GM19025 (cell line): ENCODE results near the gene SCAP.
"Not testable (repeated sequence)": the region's sequence is repeated elsewhere in the genome, so short reads cannot be mapped to it uniquely, and the experiment has no call there.

Experiments
- ATAC-seq: cut with Tn5 transposase; IDR thresholded peaks from one replicate; pipeline ENCODE4 v1.9.1; 2021; ENCODE audit warnings: mild to moderate bottlenecking, low read depth, moderate library complexity; ENCODE audit not compliant: unreplicated experiment

Gene SCAP

GRCh38 chr3:47370887-47371697 is 104.6 kb downstream of the SCAP start:
- no peak for ATAC-seq

GRCh38 chr3:47370020-47370419 is 105.7 kb downstream of the SCAP start:
- not testable (repeated sequence) for ATAC-seq

DNA sequence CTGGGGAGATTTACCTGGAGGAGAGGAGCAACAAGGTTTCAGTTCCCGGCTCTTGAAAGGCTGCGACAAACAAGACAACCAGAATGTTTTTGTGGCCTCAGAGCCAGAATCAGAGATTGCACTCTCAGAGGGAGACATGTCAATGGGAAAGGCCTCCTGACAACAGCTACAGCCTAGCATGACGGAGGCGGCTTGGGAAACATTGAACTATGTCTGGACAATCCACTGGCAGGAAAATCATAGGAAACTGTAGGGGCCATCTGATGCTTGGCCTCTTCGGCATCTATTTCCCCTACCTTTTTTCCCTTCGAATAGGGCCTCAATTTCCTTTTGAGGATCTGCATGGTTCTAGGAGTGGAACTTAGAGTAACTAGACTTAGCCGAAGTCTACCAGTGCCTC is 108.1 kb downstream of the SCAP start:
- ATAC-seq: no peak

GRCh38 chr3:47366833-47367232 is 108.9 kb downstream of the SCAP start:
- ATAC-seq: no peak

DNA sequence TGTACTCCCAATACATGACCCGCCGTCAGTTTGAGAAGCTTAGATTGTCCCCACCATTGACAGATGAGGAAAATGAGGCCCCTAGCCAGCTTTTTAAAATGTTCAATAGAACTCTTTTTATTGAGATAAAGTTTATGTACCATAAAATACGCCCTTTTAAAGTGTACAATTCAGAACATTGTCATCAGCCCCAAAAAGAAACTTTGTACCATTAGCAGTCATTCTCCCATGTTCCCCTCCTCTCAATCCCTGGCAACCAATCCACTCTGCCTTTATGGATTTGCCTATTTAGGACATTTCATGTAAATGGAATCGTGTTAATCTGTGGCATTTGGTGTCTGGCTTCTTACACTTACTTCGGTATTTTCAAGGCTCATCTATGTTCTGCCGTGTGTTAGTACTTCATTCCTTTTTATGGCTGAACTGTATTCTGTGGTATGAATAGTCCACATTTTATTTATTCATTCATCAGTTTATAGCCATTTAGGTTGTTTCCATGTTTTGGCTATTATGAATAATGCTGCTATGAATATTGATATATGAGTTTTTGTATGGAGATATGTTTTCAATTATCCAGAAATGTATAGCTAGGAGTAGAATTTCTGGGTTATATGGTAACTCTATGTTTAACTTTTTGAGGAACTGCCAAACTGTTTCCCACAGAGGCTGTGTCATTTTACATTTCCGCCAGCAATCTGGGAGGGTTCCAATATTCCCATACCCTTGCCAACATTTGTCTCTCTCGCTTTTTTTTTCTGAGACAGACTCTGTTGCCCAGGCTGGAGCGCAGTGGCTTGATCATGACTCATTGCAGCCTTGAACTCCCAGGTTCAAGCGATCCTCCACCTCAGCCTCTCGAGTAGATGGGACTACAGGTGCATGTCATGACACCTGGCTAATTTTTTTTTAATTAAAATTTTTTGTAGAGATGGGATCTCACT is 110.3 kb downstream of the SCAP start:
- no peak for ATAC-seq
